ENCODE measurements around the gene MUSK. TPM values are rescaled to one million over a fixed set of nuclear protein-coding genes. Genes with fewer than 3 reads are reported as not detected.

The MUSK gene
- total and polyA plus RNA-seq, 4 experiments from 2014 or later = not detected

DNA sequence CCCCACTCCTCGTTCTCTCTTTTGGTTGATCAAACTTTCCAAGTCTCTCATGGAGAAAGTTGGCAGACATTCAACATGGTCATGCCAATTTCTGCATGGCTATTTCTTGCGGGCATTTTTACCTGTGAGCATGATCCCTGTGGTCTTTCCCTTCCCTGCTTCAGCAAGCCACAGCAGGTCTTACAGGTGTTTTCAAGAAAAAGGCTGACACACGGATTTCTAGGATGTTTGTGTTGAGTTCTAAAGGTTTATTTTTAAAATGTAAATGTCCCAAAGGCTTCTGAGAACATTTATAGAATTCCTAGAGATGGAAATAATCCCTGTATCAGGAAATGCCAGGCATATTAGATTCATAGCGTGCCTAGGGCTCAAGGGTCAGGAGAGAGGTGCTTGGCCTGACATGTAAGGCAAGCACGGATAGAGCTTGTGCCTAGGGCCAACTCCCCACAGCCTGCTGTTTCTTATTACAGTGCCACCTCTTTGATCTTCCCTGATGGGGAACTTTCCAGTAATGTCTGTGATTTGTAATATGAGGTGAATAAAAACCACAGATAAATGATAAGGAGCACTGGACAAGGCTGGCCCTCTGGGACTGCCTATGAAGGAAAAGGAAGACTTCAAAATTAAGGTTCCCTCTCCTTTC, 79.8 kb downstream of the MUSK start:
- Mint-ChIP-seq H3K4me3 (no peak overlapping the region), H3K4me1 (no peaks in the 10 kb centered on the region), H3K27ac (no peak overlapping the region), H3K36me3 (no peaks in the 10 kb centered on the region), H3K9me3 (peaks cover 0 to 3% (median 0%) of the 10 kb centered on the region in 8 donors), H3K27me3 (no peaks in the 10 kb centered on the region)
- Histone ChIP-seq H3K4me3 (ENCODE audit: low read length in 2 of 2) (no peak overlapping the region), H3K27ac (ENCODE audit: low read depth, low read length) (no peak overlapping the region), H3K9me3 (ENCODE audit: control insufficient read depth in 1 of 2, low read length in 2 of 2) (no peaks in the 10 kb centered on the region), H3K27me3 (ENCODE audit: insufficient read depth, low read length) (no peaks in the 10 kb centered on the region), H3K4me1 (ENCODE audit: insufficient read depth, low read length) (no peaks in the 10 kb centered on the region), H3K36me3 (ENCODE audit: insufficient read depth, low read length) (no peaks in the 10 kb centered on the region)
- DNase-seq = no peak
- intact Hi-C loops (cut with micrococcal nuclease) = no loop called here
- CTCF ChIA-PET (ENCODE audit: partially characterized antibody) = no interaction called here
- POLR2A ChIA-PET (ENCODE audit: partially characterized antibody) = no interaction called here

DNA sequence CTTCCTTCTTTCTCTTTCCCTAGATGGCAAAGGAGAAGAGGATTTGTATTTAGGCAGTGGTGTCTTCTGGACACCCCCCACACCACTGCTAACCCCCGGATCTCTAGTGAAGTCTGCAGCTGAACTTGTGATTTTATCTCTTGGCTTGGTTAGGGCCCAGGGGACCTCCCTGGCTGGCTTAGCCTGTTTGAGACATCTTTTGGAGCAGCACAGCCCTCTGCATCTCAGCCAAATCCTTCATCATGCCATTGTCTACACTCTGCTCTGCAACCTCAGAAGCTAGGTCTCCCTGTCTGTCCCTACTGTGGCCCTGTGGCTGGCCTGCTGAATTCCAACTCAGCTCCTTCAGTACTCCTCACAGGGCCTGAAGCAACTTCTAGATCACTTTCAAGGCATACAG, 81.7 kb downstream of the MUSK start:
- H3K4me1 Mint-ChIP-seq = no peaks in the 10 kb centered on the region
- intact Hi-C loops (cut with micrococcal nuclease) = no loop called here
- H3K27ac Mint-ChIP-seq = no peak overlapping the region
- H3K9me3 Mint-ChIP-seq = peaks cover 0 to 3% (median 0%) of the 10 kb centered on the region in 8 donors
- H3K9me3 ChIP-seq (ENCODE audit: control insufficient read depth in 1 of 2, low read length in 2 of 2) = no peaks in the 10 kb centered on the region
- no peaks in the 10 kb centered on the region for H3K4me1 ChIP-seq (ENCODE audit: insufficient read depth, low read length)
- ChIA-PET CTCF (ENCODE audit: partially characterized antibody) (no interaction called here), POLR2A (ENCODE audit: partially characterized antibody) (no interaction called here)
- H3K27me3 Mint-ChIP-seq = no peaks in the 10 kb centered on the region
- H3K36me3 Mint-ChIP-seq = no peaks in the 10 kb centered on the region
- no peak for DNase-seq
- H3K27me3 ChIP-seq (ENCODE audit: insufficient read depth, low read length) = no peaks in the 10 kb centered on the region
- no peaks in the 10 kb centered on the region for H3K36me3 ChIP-seq (ENCODE audit: insufficient read depth, low read length)
- no peak overlapping the region for H3K4me3 ChIP-seq (ENCODE audit: low read length in 2 of 2)
- no peak overlapping the region for H3K27ac ChIP-seq (ENCODE audit: low read depth, low read length)
- H3K4me3 Mint-ChIP-seq = no peak overlapping the region

DNA sequence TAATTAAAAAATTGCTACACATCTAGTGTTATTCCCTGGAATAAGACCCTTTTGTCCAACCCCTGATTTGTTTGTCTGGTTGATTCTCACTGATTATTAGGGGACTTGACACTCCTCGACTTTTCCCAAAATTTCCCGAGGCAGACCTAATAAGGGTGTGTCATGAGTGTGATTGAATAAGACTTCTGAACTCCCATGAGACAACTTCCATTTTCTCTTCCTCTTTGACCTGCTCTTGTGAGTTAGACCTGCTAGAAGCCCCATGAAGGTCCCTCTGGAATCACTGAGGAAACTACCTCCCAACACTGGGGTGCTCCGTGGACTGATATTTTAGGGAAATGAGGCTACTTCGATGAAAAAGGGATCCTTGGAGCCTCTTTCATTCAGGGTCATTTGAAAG, 83.4 kb downstream of the MUSK start:
- no peaks in the 10 kb centered on the region for H3K36me3 Mint-ChIP-seq
- H3K27ac ChIP-seq (ENCODE audit: low read depth, low read length) = no peak overlapping the region
- DNase-seq = no peak
- POLR2A ChIA-PET (ENCODE audit: partially characterized antibody) = no interaction called here
- no peaks in the 10 kb centered on the region for H3K4me1 Mint-ChIP-seq
- no peak overlapping the region for H3K4me3 Mint-ChIP-seq
- H3K36me3 ChIP-seq (ENCODE audit: insufficient read depth, low read length) = no peaks in the 10 kb centered on the region
- no peaks in the 10 kb centered on the region for H3K27me3 ChIP-seq (ENCODE audit: insufficient read depth, low read length)
- no peaks in the 10 kb centered on the region for H3K9me3 ChIP-seq (ENCODE audit: control insufficient read depth in 1 of 2, low read length in 2 of 2)
- intact Hi-C loops (cut with micrococcal nuclease) = no loop called here
- no peak overlapping the region for H3K27ac Mint-ChIP-seq
- CTCF ChIA-PET (ENCODE audit: partially characterized antibody) = no interaction called here
- H3K4me1 ChIP-seq (ENCODE audit: insufficient read depth, low read length) = no peaks in the 10 kb centered on the region
- H3K4me3 ChIP-seq (ENCODE audit: low read length in 2 of 2) = no peak overlapping the region
- peaks cover 0 to 3% (median 0%) of the 10 kb centered on the region in 8 donors for H3K9me3 Mint-ChIP-seq
- H3K27me3 Mint-ChIP-seq = no peaks in the 10 kb centered on the region

DNA sequence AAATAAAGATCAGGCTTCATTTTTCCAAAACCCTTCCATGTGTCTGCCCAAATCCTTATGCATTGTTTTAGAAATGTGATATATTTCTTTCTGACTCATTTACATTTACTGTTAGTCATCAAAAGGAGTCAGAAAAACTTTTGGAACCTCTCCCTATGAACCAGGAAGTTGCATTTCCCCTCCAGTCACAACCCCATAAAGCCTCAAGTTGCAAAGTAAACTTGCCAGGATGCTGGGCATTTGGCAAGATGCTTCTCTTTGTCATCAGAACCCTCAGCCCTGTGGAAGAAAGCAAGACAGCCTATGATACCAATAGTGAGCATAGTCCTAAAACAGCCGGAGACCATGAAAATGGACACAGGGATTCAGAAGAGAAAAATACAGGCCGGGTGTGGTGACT, 84.2 kb downstream of the MUSK start:
- Histone ChIP-seq H3K27ac (ENCODE audit: low read depth, low read length) (no peak overlapping the region), H3K9me3 (ENCODE audit: control insufficient read depth in 1 of 2, low read length in 2 of 2) (no peaks in the 10 kb centered on the region), H3K4me3 (ENCODE audit: low read length in 2 of 2) (no peak overlapping the region), H3K36me3 (ENCODE audit: insufficient read depth, low read length) (no peaks in the 10 kb centered on the region), H3K4me1 (ENCODE audit: insufficient read depth, low read length) (no peaks in the 10 kb centered on the region), H3K27me3 (ENCODE audit: insufficient read depth, low read length) (no peaks in the 10 kb centered on the region)
- Mint-ChIP-seq H3K9me3 (peaks cover 0 to 3% (median 0%) of the 10 kb centered on the region in 8 donors), H3K27me3 (no peaks in the 10 kb centered on the region), H3K27ac (no peak overlapping the region), H3K4me3 (no peak overlapping the region), H3K4me1 (no peaks in the 10 kb centered on the region), H3K36me3 (no peaks in the 10 kb centered on the region)
- ChIA-PET POLR2A (ENCODE audit: partially characterized antibody) (no interaction called here), CTCF (ENCODE audit: partially characterized antibody) (interaction anchor here (0.7 kb wide), 1 partner anchor 23 kb away, joined by 3 read pairs; no protein-coding TSS in a partner anchor)
- intact Hi-C loops (cut with micrococcal nuclease) = no loop called here
- DNase-seq = no peak

DNA sequence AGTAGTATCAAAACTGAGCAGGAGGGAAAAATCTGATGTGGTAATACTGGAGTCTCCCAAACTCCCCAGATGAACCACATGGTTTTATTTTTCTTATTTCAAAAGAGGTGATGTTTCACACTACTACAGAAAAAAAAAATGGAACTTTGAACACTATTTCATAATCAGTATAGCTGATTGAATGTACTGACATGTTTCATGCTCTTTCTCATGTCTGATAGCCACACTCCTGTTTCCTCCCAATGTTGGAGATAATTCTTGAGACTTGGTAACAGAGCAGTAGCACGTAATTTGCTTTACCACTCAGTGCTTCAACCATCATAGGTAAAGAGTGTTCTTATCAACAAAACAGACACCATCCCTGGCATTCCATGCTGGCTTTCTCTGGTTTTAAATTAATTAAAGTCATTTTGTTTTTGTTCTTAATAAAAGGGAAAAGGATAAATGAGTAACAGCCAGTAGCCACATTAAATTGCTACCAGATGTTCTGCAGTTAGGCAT, 85.2 kb downstream of the MUSK start:
- intact Hi-C loops (cut with micrococcal nuclease) = no loop called here
- Mint-ChIP-seq H3K36me3 (no peaks in the 10 kb centered on the region), H3K4me3 (no peak overlapping the region), H3K9me3 (peaks cover 0 to 6% (median 0%) of the 10 kb centered on the region in 8 donors), H3K27me3 (no peaks in the 10 kb centered on the region), H3K27ac (no peak overlapping the region), H3K4me1 (no peaks in the 10 kb centered on the region)
- no peaks in the 10 kb centered on the region for H3K4me1 ChIP-seq (ENCODE audit: insufficient read depth, low read length)
- POLR2A ChIA-PET (ENCODE audit: partially characterized antibody) = no interaction called here
- CTCF ChIA-PET (ENCODE audit: partially characterized antibody) = no interaction called here
- H3K36me3 ChIP-seq (ENCODE audit: insufficient read depth, low read length) = no peaks in the 10 kb centered on the region
- no peak overlapping the region for H3K27ac ChIP-seq (ENCODE audit: low read depth, low read length)
- no peaks in the 10 kb centered on the region for H3K9me3 ChIP-seq (ENCODE audit: control insufficient read depth in 1 of 2, low read length in 2 of 2)
- H3K27me3 ChIP-seq (ENCODE audit: insufficient read depth, low read length) = no peaks in the 10 kb centered on the region
- H3K4me3 ChIP-seq (ENCODE audit: low read length in 2 of 2) = no peak overlapping the region
- DNase-seq = no peak

DNA sequence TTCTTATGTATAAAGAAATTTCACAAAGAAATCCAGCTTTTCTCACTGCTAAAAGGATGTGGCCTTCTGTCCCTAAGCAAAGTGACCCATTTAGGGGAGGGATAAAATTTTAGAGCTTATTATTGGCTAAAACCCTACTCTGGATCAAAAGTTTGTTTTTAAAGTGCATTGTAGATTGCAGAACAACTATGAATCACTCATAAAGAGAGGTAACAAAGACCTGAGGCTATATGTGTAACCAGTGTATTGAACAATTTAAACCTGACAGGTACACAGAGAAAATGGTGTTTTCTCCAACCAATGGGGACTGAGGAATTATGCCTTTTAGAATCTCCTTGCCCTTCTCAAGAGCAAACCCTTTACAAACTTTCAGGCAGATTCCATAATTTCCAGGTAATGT, 86.6 kb downstream of the MUSK start:
- Mint-ChIP-seq H3K36me3 (no peaks in the 10 kb centered on the region), H3K27ac (no peak overlapping the region), H3K27me3 (no peaks in the 10 kb centered on the region), H3K4me1 (no peaks in the 10 kb centered on the region), H3K9me3 (peaks cover 0 to 6% (median 1%) of the 10 kb centered on the region in 8 donors), H3K4me3 (no peak overlapping the region)
- Histone ChIP-seq H3K9me3 (ENCODE audit: control insufficient read depth in 1 of 2, low read length in 2 of 2) (no peaks in the 10 kb centered on the region), H3K4me1 (ENCODE audit: insufficient read depth, low read length) (no peaks in the 10 kb centered on the region), H3K27me3 (ENCODE audit: insufficient read depth, low read length) (no peaks in the 10 kb centered on the region), H3K4me3 (ENCODE audit: low read length in 2 of 2) (no peak overlapping the region), H3K36me3 (ENCODE audit: insufficient read depth, low read length) (no peaks in the 10 kb centered on the region), H3K27ac (ENCODE audit: low read depth, low read length) (no peak overlapping the region)
- no peak for DNase-seq
- ChIA-PET CTCF (ENCODE audit: partially characterized antibody) (no interaction called here), POLR2A (ENCODE audit: partially characterized antibody) (no interaction called here)
- intact Hi-C loops (cut with micrococcal nuclease) = no loop called here

DNA sequence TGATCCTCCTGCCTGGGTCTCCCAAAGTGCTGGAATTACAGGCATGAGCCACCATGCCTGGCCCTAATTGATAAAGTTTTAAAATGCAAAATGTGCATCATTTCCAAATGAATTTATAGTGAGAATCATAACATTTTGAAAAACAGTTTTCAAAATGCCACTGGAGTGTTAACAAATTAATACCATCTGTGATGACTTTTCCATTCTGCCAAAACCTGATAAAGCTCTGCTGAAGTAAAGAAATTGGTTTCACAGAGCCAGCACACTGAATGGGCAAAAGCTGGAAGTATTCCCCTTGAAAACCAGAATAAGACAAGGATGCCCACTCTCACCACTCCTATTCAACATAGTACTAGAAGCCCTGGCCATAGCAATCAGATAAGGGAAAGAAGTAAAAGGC, 89.6 kb downstream of the MUSK start:
- H3K27ac Mint-ChIP-seq = no peak overlapping the region

More for the DNA sequence above, 89.6 kb downstream of the MUSK start:
- H3K4me1 ChIP-seq (ENCODE audit: insufficient read depth, low read length) = no peaks in the 10 kb centered on the region
- no peaks in the 10 kb centered on the region for H3K36me3 ChIP-seq (ENCODE audit: insufficient read depth, low read length)
- H3K27me3 Mint-ChIP-seq = no peaks in the 10 kb centered on the region
- H3K4me3 ChIP-seq (ENCODE audit: low read length in 2 of 2) = no peak overlapping the region
- no peaks in the 10 kb centered on the region for H3K36me3 Mint-ChIP-seq
- no peak for DNase-seq
- peaks cover 0 to 6% (median 3%) of the 10 kb centered on the region in 8 donors for H3K9me3 Mint-ChIP-seq
- intact Hi-C loops (cut with micrococcal nuclease) = no loop called here
- POLR2A ChIA-PET (ENCODE audit: partially characterized antibody) = no interaction called here
- CTCF ChIA-PET (ENCODE audit: partially characterized antibody) = no interaction called here
- no peak overlapping the region for H3K4me3 Mint-ChIP-seq
- no peaks in the 10 kb centered on the region for H3K9me3 ChIP-seq (ENCODE audit: control insufficient read depth in 1 of 2, low read length in 2 of 2)
- no peak overlapping the region for H3K27ac ChIP-seq (ENCODE audit: low read depth, low read length)
- no peaks in the 10 kb centered on the region for H3K27me3 ChIP-seq (ENCODE audit: insufficient read depth, low read length)
- no peaks in the 10 kb centered on the region for H3K4me1 Mint-ChIP-seq

All from CD4-positive, alpha-beta memory T cell (primary cell).